ENCODE results near the gene DDN.

Gene DDN

DNA sequence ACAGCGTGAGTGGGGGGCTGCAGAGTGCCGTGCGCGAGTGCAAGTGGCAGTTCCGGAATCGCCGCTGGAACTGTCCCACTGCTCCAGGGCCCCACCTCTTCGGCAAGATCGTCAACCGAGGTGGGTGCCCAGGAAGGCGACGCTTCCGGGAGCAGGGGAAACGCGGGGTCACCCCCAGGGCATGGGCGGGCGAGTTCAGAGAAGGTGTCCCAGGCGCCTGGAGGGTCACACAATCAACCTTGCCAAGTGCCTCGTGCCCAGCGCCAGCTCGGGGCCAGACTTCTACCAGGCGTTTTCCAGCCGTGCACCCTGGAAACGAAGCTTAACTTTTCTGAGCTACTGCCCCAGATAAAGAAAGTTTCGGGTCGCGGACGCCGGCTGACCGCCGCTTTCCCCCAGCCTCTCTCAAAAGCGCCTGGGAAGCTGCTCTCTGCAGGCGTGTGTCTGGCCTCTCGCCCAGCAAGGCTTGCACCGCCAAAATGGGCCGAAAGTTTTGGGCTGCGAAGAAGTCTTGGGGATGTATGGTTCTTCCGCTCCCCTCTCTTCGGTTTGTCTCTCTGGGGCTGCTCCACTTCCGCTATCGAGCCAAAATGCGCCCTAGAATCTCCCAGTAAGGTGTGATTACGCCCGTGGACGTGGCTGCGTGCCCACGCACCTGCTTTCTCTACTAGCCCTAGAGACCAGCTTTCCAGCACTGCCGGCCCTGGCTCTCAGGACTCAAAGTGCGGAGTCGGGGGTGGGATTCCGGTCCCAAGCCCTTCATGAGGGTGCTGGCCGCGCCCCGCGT lies 19.4 kb downstream of the DDN start:
- no peak for TF ChIP-seq ZFX (IDR thresholded peaks at IDR 0.05)
- TF ChIP-seq, protein P1, sequence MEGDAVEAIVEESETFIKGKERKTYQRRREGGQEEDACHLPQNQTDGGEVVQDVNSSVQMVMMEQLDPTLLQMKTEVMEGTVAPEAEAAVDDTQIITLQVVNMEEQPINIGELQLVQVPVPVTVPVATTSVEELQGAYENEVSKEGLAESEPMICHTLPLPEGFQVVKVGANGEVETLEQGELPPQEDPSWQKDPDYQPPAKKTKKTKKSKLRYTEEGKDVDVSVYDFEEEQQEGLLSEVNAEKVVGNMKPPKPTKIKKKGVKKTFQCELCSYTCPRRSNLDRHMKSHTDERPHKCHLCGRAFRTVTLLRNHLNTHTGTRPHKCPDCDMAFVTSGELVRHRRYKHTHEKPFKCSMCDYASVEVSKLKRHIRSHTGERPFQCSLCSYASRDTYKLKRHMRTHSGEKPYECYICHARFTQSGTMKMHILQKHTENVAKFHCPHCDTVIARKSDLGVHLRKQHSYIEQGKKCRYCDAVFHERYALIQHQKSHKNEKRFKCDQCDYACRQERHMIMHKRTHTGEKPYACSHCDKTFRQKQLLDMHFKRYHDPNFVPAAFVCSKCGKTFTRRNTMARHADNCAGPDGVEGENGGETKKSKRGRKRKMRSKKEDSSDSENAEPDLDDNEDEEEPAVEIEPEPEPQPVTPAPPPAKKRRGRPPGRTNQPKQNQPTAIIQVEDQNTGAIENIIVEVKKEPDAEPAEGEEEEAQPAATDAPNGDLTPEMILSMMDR (conservative IDR thresholded peaks at IDR 0.05) = no peak
- H3K27ac ChIP-seq = no peak overlapping the region

DNA sequence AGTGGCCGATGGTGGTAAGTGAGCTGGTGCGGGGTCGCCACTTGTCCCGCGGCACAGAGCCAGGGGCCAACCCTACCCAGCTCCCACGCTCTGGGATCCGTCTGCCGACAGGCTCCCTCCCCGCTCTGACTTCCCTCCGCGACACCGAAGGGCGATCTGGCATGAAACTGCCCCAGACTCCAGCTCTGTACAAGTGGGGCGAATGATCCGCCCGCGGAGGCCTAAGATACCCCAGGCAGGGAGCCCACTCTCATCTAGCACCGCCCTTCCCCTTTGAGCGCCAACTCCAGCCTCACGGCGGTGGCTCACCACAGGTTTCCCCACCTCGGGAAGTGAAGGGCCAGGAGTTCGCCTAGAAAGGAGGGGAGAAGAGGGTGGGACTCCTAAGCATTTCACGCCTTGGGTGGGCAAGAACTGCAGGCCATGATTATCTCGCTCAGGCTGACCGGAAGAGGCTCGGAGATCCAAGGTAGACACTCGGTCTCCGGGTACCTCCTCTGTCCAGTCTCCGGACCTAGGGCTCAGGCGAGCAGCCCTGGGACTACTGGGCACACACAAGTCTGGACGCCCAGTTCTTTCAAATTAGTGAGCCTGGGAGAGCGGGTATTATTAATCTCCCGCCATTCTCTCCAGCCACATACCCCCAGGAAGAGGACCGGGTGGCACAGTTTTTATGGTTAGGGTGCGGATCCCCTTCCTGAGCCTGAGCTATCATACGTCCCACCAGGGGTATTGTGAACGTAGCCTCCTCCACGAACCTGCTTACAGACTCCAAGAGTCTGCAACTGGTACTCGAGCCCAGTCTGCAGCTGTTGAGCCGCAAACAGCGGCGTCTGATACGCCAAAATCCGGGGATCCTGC lies 20.2 kb downstream of the DDN start:
- H3K27ac ChIP-seq = no peak overlapping the region
- no peak for TF ChIP-seq ZFX (IDR thresholded peaks at IDR 0.05)
- TF ChIP-seq, protein P1 (conservative IDR thresholded peaks at IDR 0.05) = no peak

DNA sequence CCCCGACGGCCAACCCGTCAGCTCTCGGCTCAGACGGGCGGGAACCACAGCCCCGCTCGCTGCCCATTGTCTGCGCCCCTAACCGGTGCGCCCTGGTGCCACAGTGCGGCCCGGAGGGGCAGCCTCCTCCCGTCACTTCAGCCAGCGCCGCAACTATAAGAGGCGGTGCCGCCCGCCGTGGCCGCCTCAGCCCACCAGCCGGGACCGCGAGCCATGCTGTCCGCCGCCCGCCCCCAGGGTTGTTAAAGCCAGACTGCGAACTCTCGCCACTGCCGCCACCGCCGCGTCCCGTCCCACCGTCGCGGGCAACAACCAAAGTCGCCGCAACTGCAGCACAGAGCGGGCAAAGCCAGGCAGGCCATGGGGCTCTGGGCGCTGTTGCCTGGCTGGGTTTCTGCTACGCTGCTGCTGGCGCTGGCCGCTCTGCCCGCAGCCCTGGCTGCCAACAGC lies 20.9 kb downstream of the DDN start, which contains the start of gene WNT1:
Gene WNT1 (plus strand): TSS at position 32 of the 450 bp plus-strand sequence. CDS start 329 bp downstream, at position 361.
- H3K27ac ChIP-seq = no peak within 1 kb of the TSS
- TF ChIP-seq, protein P1 (conservative IDR thresholded peaks at IDR 0.05) = peak; percentile 73
- no peak for TF ChIP-seq ZFX (IDR thresholded peaks at IDR 0.05)

DNA sequence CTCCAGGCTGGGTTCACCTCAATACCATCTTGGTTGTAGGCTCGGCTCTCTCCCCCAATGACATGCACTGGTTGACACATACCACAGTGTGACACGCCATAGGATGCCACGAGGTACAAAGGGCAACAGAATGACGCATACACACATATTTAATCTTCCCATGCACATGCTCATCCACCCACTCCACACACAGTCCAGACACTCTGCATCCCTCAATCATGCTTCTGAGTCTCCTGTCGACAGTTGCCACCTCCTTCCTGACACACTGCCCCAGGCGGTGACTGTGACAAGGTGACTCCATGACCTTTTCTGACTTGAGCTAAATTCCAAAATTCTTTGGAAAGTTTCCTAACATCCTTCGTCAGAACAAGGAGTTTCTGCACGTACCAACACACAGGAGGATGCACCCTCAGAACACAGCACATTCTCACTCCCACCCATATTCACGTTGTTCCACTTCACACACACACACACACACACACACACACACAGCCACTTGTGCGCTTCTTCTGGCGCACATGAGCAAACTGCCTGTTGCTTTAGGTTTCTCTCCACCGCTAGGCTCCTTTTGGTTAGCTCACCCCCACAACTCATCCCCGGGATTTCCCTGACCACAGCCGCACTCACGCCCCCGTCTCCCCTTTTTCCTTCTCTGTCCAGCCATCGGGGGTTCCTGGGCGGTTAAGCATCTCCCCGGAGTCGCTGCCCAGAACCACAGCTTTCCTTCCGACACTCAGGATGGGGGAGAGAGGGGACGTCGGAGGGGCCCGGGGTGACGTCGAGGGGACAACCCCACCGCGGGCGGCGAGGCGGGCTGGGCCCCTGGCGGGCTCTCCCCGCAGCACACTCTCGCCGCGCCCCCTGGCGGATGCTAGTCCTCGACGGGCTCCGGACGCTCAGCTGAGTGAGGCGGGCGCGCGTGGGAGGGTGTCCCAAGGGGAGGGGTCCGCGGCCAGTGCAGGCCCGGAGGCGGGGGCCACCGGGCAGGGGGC lies 21.6 kb downstream of the DDN start:
- no peak overlapping the region for H3K27ac ChIP-seq
- TF ChIP-seq, protein P1 (conservative IDR thresholded peaks at IDR 0.05) = peak; percentile 95
- no peak for TF ChIP-seq ZFX (IDR thresholded peaks at IDR 0.05)

DNA sequence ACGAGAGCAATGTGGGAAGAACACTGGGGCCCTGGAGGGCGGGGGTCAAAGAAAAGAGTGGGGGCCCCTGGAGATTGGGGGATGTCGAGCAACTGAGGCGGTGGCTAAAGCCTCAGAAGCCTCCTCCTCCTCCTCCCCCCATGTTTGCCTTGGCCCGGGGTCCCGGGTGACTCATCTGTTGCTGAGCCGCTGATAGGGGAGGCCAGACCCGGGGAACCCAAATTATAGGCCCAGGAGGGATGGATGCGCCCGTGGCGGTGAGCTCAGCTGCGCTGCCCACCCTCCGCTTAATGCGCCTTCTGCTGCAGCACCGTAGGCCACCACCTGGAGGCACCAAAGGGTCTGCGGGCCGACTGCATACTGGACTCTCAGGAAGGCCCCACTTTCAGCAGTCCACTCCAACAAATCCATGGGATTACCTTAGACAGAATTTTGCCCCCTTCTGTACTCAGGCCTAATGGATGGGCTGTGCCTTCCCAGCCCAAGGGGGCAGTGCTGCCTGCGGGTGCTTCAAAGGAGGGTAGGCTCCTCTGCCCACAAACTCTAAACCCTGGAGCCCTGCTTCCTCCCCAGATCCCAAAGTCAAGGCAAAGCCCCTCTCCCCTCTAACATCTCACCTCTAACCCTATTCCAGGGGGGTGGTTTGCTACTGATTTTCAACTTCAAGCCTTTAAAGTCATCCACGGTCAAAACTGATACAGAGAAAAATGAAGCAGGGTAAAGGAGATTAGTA lies 25.1 kb downstream of the DDN start:
- TF ChIP-seq, protein P1 (conservative IDR thresholded peaks at IDR 0.05) = no peak; the same call in 1 of the 2 replicates
- no peak for TF ChIP-seq ZFX (IDR thresholded peaks at IDR 0.05)
- no peak overlapping the region for H3K27ac ChIP-seq

DNA sequence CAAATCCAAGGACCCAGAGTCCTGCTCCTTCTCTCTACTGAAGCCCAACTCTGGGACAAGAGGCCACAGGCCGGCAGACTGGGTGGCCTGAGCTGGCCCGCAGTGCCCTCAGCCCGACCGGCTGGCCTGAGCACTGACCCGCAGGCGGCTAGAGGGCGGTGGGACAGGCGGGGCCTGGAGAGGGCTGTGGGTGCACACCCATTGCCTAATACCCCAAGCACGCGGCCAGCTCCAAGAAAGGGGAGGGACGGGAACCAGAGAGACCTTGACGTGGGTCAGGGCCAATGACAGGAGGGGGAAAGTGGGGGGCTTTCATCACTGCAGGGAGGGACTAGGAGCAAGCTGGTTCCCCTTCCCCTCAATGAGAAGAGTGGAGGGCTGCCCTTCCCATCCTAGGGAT lies 25.6 kb downstream of the DDN start:
- H3K27ac ChIP-seq = no peak overlapping the region
- TF ChIP-seq ZFX (IDR thresholded peaks at IDR 0.05) = no peak
- TF ChIP-seq, protein P1 (conservative IDR thresholded peaks at IDR 0.05) = no peak
